AG09319 (cell line): ENCODE data around the gene HLF.

Experiments used
- DNase-seq: peaks from one replicate; pipeline ENCODE4 v3.0.0-alpha.2; 2010; ENCODE audit warnings: low read depth; ENCODE audit errors: extremely low read depth
- TF ChIP-seq, protein P1 (sequence below): IDR thresholded peaks from 2 replicates; pipeline ENCODE4 v1.5.1; 2011; ENCODE audit warnings: low read depth, mild to moderate bottlenecking, inconsistent platforms, low read length, moderate library complexity

Gene HLF

GRCh38 chr17:55295411-55296170 is 30.8 kb downstream of the HLF start:
- TF ChIP-seq, protein P1, sequence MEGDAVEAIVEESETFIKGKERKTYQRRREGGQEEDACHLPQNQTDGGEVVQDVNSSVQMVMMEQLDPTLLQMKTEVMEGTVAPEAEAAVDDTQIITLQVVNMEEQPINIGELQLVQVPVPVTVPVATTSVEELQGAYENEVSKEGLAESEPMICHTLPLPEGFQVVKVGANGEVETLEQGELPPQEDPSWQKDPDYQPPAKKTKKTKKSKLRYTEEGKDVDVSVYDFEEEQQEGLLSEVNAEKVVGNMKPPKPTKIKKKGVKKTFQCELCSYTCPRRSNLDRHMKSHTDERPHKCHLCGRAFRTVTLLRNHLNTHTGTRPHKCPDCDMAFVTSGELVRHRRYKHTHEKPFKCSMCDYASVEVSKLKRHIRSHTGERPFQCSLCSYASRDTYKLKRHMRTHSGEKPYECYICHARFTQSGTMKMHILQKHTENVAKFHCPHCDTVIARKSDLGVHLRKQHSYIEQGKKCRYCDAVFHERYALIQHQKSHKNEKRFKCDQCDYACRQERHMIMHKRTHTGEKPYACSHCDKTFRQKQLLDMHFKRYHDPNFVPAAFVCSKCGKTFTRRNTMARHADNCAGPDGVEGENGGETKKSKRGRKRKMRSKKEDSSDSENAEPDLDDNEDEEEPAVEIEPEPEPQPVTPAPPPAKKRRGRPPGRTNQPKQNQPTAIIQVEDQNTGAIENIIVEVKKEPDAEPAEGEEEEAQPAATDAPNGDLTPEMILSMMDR, result peak; percentile 93
- no peak for DNase-seq

DNA sequence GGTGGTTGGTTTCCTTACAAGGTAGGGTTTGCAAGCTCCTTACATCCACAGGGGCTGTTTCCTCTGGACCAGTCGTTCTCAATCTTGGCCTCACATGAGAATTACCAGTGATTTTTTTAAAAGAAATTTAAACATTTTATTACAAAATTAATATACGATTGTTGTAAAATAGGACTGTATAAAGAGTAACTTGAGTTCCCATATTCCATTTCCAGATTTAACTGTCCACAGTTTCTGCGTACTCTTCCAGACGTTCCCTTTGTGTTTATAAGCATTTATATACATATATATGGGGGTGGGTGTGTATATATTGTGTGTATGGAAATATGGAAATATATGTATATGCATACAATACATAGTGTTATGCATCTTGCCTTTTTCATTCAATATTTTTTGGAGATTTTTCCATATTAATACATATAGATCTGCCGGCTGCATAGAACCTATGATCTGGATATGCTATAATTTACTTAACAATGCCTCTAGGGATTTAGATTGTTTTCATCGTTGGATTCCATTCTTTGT is 31.5 kb downstream of the HLF start:
- no peak for DNase-seq
- TF ChIP-seq, protein P1, result no peak

GRCh38 chr17:55296699-55297098 is 31.9 kb downstream of the HLF start:
- TF ChIP-seq, protein P1, result no peak
- no peak for DNase-seq

GRCh38 chr17:55298111-55298730 is 33.5 kb downstream of the HLF start:
- no peak for DNase-seq
- TF ChIP-seq, protein P1, result no peak

GRCh38 chr17:55299162-55299838 is 34.5 kb downstream of the HLF start:
- no peak for DNase-seq
- TF ChIP-seq, protein P1, result no peak

- DNase-seq, result no peak
- TF ChIP-seq, protein P1, result no peak
Observed at GRCh38 chr17:55299890-55300289, 35.1 kb downstream of the HLF start.
